GM12891 (cell line): ENCODE data around the gene HSD17B8.

ENCODE experiments used
- POLR2A ChIP-seq: IDR thresholded peaks from 2 replicates; pipeline ENCODE4 v1.6.1; 2011; ENCODE audit warnings: low read depth, low read length, control low read depth
- POLR2AphosphoS5 ChIP-seq: IDR thresholded peaks from 2 replicates; pipeline ENCODE4 v1.6.1; 2011; ENCODE audit warnings: low read depth, low read length, control low read depth

DNA sequence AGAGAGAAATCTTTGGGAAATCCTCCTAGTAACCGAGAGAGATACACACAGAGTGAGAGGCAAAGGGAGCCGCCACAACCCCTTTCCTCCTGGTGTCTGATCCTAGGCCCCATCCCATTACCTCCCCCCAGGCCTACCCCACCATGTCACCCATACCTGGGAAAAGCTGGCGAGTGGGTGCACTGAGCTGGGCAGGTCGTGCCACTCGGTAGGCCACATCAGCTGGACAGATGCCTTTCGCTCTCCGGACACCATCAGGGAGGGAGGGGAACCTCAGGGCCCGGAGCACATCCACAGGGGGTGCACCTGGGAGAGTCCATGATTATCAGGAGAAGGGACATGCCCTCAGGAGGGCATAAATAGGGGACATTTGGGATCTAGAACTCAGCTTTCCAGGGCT, 15.3 kb upstream of the HSD17B8 start:
- TF ChIP-seq POLR2AphosphoS5 (no peak), POLR2A (no peak)
